Endothelial cell (in vitro differentiated cells): ENCODE results near the gene ATXN10. TPM values are rescaled to one million over a fixed set of nuclear protein-coding genes. Genes with fewer than 3 reads are reported as not detected.

ENCODE experiments used
- DNase-seq: peaks from one replicate; pipeline ENCODE4 v3.0.0; 2021; ENCODE audit warnings: low spot score
- H3K27ac Mint-ChIP-seq: one replicate; pipeline ENCODE4 v1.8.0; 2021; ENCODE audit warnings: mixed read lengths, inconsistent platforms; ENCODE audit not compliant: unreplicated experiment
- H3K27me3 Mint-ChIP-seq: one replicate; pipeline ENCODE4 v1.8.0; 2021; ENCODE audit warnings: mild to moderate bottlenecking, moderate library complexity, mixed read lengths, inconsistent platforms; ENCODE audit not compliant: unreplicated experiment
- H3K36me3 Mint-ChIP-seq: one replicate; pipeline ENCODE4 v1.8.0; 2021; ENCODE audit warnings: mild to moderate bottlenecking, low read depth, mixed read lengths, inconsistent platforms; ENCODE audit not compliant: unreplicated experiment
- H3K4me1 Mint-ChIP-seq: one replicate; pipeline ENCODE4 v1.8.0; 2021; ENCODE audit warnings: mild to moderate bottlenecking, mixed read lengths, inconsistent platforms; ENCODE audit not compliant: unreplicated experiment
- H3K4me3 Mint-ChIP-seq: one replicate; pipeline ENCODE4 v1.8.0; 2021; ENCODE audit warnings: mild to moderate bottlenecking, mixed read lengths, inconsistent platforms; ENCODE audit not compliant: unreplicated experiment
- H3K9me3 Mint-ChIP-seq: one replicate; pipeline ENCODE4 v1.8.0; 2021; ENCODE audit warnings: mixed read lengths, inconsistent platforms; ENCODE audit not compliant: unreplicated experiment
- total RNA-seq: library from RNA; stranded (reverse); fragmentation: NEBNext Ultra II Directional; extraction: Animal tissue kit (Norgen Biotek cat#: 25700); gene quantifications from one replicate; pipeline ENCODE4 v1.2.1, GENCODE V29; 2021; ENCODE audit not compliant: unreplicated experiment
- TF ChIP-seq, protein P1 (sequence below): fragments of 200-600 bp; sonication (generic); IDR thresholded peaks from one replicate; pipeline ENCODE4 v1.5.0; 2021; ENCODE audit warnings: antibody characterized with exemption; ENCODE audit not compliant: unreplicated experiment

ATXN10 gene
- total RNA-seq, 1 donor from 2014 or later: 152 TPM

GRCh38 chr22:45872659-45873263 is 201.1 kb downstream of the ATXN10 start:
- Mint-ChIP-seq H3K4me1 (peaks cover 5% of the 10 kb centered on the region), H3K27ac (no peak overlapping the region), H3K36me3 (no peaks in the 10 kb centered on the region), H3K4me3 (no peak overlapping the region), H3K27me3 (peaks cover 21% of the 10 kb centered on the region), H3K9me3 (no peaks in the 10 kb centered on the region)
- no peak for DNase-seq
- TF ChIP-seq, protein P1, sequence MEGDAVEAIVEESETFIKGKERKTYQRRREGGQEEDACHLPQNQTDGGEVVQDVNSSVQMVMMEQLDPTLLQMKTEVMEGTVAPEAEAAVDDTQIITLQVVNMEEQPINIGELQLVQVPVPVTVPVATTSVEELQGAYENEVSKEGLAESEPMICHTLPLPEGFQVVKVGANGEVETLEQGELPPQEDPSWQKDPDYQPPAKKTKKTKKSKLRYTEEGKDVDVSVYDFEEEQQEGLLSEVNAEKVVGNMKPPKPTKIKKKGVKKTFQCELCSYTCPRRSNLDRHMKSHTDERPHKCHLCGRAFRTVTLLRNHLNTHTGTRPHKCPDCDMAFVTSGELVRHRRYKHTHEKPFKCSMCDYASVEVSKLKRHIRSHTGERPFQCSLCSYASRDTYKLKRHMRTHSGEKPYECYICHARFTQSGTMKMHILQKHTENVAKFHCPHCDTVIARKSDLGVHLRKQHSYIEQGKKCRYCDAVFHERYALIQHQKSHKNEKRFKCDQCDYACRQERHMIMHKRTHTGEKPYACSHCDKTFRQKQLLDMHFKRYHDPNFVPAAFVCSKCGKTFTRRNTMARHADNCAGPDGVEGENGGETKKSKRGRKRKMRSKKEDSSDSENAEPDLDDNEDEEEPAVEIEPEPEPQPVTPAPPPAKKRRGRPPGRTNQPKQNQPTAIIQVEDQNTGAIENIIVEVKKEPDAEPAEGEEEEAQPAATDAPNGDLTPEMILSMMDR: no peak

DNA sequence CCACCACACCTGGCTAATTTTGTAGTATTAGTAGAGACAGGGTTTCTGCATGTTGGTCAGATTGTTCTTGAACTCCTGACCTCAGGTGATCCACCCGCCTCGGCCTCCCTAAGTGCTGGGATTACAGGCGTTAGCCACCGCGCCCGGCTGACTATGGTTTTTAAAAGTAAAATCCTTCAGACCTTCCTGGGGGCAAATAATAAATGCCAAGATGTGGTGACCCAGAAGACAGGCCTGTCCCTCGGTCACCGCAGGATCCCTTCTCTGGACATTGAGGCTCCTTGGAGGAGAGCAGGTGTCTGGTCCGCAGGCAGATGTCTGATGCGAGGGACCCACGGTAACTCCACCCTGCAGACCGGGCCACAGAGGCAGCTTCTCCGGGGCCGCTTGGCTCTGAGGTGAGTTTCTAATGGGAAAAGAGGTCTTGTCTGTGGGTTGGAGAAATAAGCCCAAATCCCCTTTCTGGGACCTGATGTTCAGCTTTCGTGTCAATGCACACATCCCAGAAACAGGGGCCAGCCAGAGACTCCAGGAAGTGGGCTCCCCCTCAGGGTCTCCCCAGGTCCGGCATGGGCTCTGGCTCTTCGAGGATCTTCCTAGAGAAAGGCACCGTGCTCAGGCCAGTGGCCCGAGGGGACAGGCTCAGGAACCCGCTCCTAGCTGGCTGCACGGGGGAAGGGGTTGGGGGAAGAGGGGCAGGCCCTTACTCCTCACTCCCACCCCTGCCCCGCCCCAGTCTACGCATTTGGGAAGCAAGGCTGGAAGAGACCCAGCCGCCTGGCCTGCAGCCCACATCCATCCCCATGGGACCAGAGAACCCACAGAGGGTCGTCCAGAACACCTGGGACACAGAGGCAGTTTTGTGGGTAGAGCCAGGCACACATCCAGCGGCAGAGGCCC is 204.8 kb downstream of the ATXN10 start:
- Mint-ChIP-seq H3K27me3 (peaks cover 11% of the 10 kb centered on the region), H3K4me3 (no peak overlapping the region), H3K36me3 (no peaks in the 10 kb centered on the region), H3K9me3 (no peaks in the 10 kb centered on the region), H3K4me1 (peaks cover 3% of the 10 kb centered on the region), H3K27ac (no peak overlapping the region)
- DNase-seq: no peak
- TF ChIP-seq, protein P1: no peak

- Mint-ChIP-seq H3K27ac (no peak overlapping the region), H3K4me1 (peaks cover 3% of the 10 kb centered on the region), H3K9me3 (no peaks in the 10 kb centered on the region), H3K36me3 (no peaks in the 10 kb centered on the region), H3K27me3 (peaks cover 11% of the 10 kb centered on the region), H3K4me3 (no peak overlapping the region)
- TF ChIP-seq, protein P1: no peak
- DNase-seq: no peak
Measured at GRCh38 chr22:45877036-45877380, 205.4 kb downstream of the ATXN10 start.

DNA sequence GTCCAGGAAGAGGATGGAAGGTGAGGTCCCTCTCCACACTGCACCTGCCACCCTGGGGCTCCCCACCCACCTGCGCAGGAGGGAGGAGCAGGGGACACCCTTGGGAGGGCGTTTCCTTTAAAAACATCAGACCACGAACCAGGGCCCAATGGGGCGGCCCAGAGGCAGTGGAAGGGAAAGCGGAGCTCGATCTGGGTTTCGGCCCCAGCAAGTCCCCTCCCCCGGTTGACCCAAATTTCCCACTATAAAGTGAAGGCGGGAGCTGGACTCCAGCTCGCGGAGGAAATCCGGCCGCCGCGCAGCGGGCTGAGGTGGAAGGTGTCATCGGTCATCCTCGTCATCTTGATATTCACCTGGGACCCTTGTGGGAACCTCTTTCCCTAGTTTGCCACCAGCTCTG is 206.0 kb downstream of the ATXN10 start:
- peaks cover 10% of the 10 kb centered on the region for H3K27me3 Mint-ChIP-seq
- DNase-seq: no peak
- no peaks in the 10 kb centered on the region for H3K9me3 Mint-ChIP-seq
- no peaks in the 10 kb centered on the region for H3K36me3 Mint-ChIP-seq
- TF ChIP-seq, protein P1: no peak
- H3K27ac Mint-ChIP-seq: no peak overlapping the region
- H3K4me3 Mint-ChIP-seq: no peak overlapping the region
- peaks cover 3% of the 10 kb centered on the region for H3K4me1 Mint-ChIP-seq
